Tibial nerve (tissue), 4 donors: ENCODE results near the gene FAM170B. TPM values are rescaled to one million over a fixed set of nuclear protein-coding genes. Genes with fewer than 3 reads are reported as not detected.

Experiments used
- DNase-seq, 2 donors: peaks; one replicate each; pipeline ENCODE4 v3.0.0-alpha.2; 2019; ENCODE audit warnings: low spot score in 2 of 2
- H3K27ac ChIP-seq, 4 donors: fragments of 200-600 bp; sonication (generic) in 3 of 4; one replicate each; pipeline ENCODE4 v1.5.1; 2017 to 2019; ENCODE audit warnings: mild to moderate bottlenecking in 1 of 4
- H3K27me3 ChIP-seq, 2 donors: fragments of 200-600 bp; sonication (generic) in 1 of 2; one replicate each; pipeline versions ENCODE4 v1.5.1 to v1.6.0; 2017 to 2019
- H3K36me3 ChIP-seq, 3 donors: fragments of 200-600 bp; sonication (generic); one replicate each; pipeline ENCODE4 v1.5.1; 2018 to 2019
- H3K4me1 ChIP-seq, 4 donors: fragments of 200-600 bp; sonication (generic) in 3 of 4; one replicate each; pipeline ENCODE4 v1.5.1; 2017 to 2019
- H3K4me3 ChIP-seq, 4 donors: fragments of 200-600 bp; sonication (generic) in 3 of 4; one replicate each; pipeline ENCODE4 v1.5.1; 2017 to 2019; ENCODE audit warnings: mild to moderate bottlenecking in 1 of 4, moderate library complexity in 1 of 4
- H3K9me3 ChIP-seq, 4 donors: fragments of 200-600 bp; sonication (generic) in 3 of 4; one replicate each; pipeline ENCODE4 v1.5.1; 2017 to 2019
- EP300 ChIP-seq, 2 donors: sonication (generic); formaldehyde crosslinking; IDR thresholded peaks; one replicate each; pipeline ENCODE4 v1.6.1; 2017; ENCODE audit warnings: antibody characterized with exemption in 2 of 2, mild to moderate bottlenecking in 1 of 2
- POLR2A ChIP-seq, 2 donors: fragments of 450-650 bp; IDR thresholded peaks; one replicate each; pipeline ENCODE4 v1.6.1; 2017; ENCODE audit warnings: antibody characterized with exemption in 2 of 2, mild to moderate bottlenecking in 2 of 2, moderate library complexity in 2 of 2
- WGBS, 2 donors: methylation state at CpG; one replicate each; pipeline ENCODE4 v1.1.5; 2018; 5-methylcytosine and 5-hydroxymethylcytosine counted together
- total RNA-seq, 4 donors: library from RNA; depleted of rRNA; stranded (reverse); fragments of >200 nt; gene quantifications; one replicate each; pipeline ENCODE4 v1.1.0, GENCODE V29; 2016
- TF ChIP-seq, protein P1 (sequence below), 5 experiments: fragments of 200-600 bp in 3 of 5; fragments of 450-650 bp in 2 of 5; sonication (generic) in 3 of 5; IDR thresholded peaks; one replicate each; pipeline ENCODE4 v1.5.1; 2016 to 2019; ENCODE audit warnings: antibody characterized with exemption in 5 of 5, mild to moderate bottlenecking in 3 of 5, moderate library complexity in 2 of 5

Gene FAM170B
- total RNA-seq, 4 donors from 2014 or later = 0.63 TPM; not detected in 3

GRCh38 chr10:49174261-49174925 lies 40.6 kb upstream of the FAM170B start:
- no peak overlapping the region for H3K27ac ChIP-seq
- H3K9me3 ChIP-seq = no peaks in the 10 kb centered on the region
- 77 to 84% methylated on average over 15 of the region's 15 CpGs for WGBS, 2 donors
- H3K27me3 ChIP-seq = no peaks in the 10 kb centered on the region
- H3K4me1 ChIP-seq = peaks cover 0 to 17% (median 14%) of the 10 kb centered on the region in 4 donors
- TF ChIP-seq EP300 (IDR thresholded peaks at IDR 0.05) (no peak), POLR2A (IDR thresholded peaks at IDR 0.05) (no peak)
- TF ChIP-seq, protein P1, sequence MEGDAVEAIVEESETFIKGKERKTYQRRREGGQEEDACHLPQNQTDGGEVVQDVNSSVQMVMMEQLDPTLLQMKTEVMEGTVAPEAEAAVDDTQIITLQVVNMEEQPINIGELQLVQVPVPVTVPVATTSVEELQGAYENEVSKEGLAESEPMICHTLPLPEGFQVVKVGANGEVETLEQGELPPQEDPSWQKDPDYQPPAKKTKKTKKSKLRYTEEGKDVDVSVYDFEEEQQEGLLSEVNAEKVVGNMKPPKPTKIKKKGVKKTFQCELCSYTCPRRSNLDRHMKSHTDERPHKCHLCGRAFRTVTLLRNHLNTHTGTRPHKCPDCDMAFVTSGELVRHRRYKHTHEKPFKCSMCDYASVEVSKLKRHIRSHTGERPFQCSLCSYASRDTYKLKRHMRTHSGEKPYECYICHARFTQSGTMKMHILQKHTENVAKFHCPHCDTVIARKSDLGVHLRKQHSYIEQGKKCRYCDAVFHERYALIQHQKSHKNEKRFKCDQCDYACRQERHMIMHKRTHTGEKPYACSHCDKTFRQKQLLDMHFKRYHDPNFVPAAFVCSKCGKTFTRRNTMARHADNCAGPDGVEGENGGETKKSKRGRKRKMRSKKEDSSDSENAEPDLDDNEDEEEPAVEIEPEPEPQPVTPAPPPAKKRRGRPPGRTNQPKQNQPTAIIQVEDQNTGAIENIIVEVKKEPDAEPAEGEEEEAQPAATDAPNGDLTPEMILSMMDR (IDR thresholded peaks at IDR 0.05) = no peak
- no peaks in the 10 kb centered on the region for H3K36me3 ChIP-seq
- no peak for DNase-seq
- no peak overlapping the region for H3K4me3 ChIP-seq

DNA sequence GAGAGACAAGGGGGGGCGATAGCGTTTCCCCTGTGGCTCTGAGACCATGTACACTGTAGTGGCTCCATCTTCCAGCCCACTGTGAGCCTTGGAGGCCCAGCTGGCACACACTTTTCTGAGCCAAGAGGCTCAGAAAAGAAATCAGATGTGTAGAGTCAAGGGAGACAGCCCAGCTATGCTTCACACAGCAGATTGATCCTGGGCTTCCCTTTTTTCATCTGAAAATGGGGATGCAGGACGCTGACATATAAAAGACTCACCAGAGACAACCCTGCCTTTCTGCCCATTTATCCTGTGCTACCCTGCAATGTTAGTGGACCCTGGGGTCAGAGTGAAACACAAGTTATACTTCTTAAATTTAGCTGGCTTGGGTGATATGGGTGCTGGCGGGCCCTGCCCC lies 40.0 kb upstream of the FAM170B start:
- 82 to 93% methylated on average over 4 of the region's 4 CpGs for WGBS, 2 donors
- Histone ChIP-seq H3K4me1 (peaks cover 0 to 17% (median 14%) of the 10 kb centered on the region in 4 donors), H3K9me3 (no peaks in the 10 kb centered on the region), H3K36me3 (no peaks in the 10 kb centered on the region), H3K4me3 (no peak overlapping the region), H3K27ac (no peak overlapping the region), H3K27me3 (no peaks in the 10 kb centered on the region)
- no peak for DNase-seq
- TF ChIP-seq POLR2A (IDR thresholded peaks at IDR 0.05) = no peak
- no peak for TF ChIP-seq EP300 (IDR thresholded peaks at IDR 0.05)
- TF ChIP-seq, protein P1 (IDR thresholded peaks at IDR 0.05) = no peak

DNA sequence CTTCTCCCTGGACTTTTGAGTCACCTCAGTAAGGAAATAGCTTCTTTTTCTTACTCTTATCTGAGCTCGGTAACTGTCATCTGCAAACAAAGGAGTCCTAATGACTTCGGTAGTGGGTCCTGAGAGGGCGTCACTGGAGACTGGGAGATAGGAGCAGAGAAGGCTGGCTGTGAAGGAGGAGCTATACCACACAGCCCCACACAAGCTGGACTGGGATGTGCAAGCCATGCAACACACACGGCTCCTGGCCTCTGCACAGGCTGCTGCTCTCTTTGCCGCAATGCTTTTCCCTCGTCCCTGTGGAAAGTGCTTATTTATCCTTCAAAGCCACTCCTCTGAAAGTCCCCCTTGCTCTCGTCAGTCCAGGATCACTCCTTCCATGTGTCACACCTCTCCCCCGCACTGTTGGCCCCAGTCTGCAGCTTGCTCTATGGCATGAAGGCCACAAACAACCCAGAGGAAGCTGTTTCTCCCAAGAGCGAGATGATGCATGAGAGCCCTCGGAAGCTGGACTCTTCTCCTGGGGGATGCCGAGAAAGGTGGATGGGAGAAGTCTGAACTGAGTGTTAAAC lies 39.5 kb upstream of the FAM170B start:
- Histone ChIP-seq H3K36me3 (no peaks in the 10 kb centered on the region), H3K9me3 (no peaks in the 10 kb centered on the region), H3K4me1 (peaks cover 0 to 17% (median 14%) of the 10 kb centered on the region in 4 donors), H3K27me3 (no peaks in the 10 kb centered on the region), H3K27ac (no peak overlapping the region), H3K4me3 (no peak overlapping the region)
- DNase-seq = no peak
- WGBS, 2 donors = 93 to 94% methylated on average over 11 of the region's 11 CpGs
- TF ChIP-seq EP300 (IDR thresholded peaks at IDR 0.05) = no peak
- no peak for TF ChIP-seq POLR2A (IDR thresholded peaks at IDR 0.05)
- TF ChIP-seq, protein P1 (IDR thresholded peaks at IDR 0.05) = no peak

DNA sequence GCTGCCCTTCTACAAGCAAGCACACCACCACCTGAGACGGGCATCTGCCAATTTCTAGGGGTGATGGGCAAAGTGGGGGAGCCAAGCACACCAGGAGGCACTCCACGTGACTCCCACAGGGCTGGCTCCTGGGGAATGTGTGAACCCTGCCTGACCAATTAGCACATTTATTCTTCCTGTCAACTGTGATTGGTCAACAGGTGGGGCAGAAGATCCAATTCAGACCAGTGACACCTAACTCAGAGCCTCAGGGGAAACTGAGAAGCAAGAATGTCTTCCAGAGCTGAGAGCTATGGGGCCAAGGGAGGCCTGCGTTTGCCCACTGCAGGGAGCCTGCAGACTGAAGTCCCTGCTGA lies 38.9 kb upstream of the FAM170B start:
- DNase-seq = no peak
- Histone ChIP-seq H3K4me3 (no peak overlapping the region), H3K27ac (no peak overlapping the region), H3K4me1 (peaks cover 0 to 15% (median 12%) of the 10 kb centered on the region in 4 donors), H3K9me3 (no peaks in the 10 kb centered on the region), H3K27me3 (no peaks in the 10 kb centered on the region), H3K36me3 (no peaks in the 10 kb centered on the region)
- TF ChIP-seq, protein P1 (IDR thresholded peaks at IDR 0.05) = no peak
- TF ChIP-seq POLR2A (IDR thresholded peaks at IDR 0.05) = no peak
- TF ChIP-seq EP300 (IDR thresholded peaks at IDR 0.05) = no peak
- 83 to 92% methylated on average over 2 to 3 of the region's 3 CpGs for WGBS, 2 donors

GRCh38 chr10:49172061-49172776 lies 38.4 kb upstream of the FAM170B start:
- H3K36me3 ChIP-seq = no peaks in the 10 kb centered on the region
- TF ChIP-seq POLR2A (IDR thresholded peaks at IDR 0.05) (no peak), EP300 (IDR thresholded peaks at IDR 0.05) (no peak)
- TF ChIP-seq, protein P1 (IDR thresholded peaks at IDR 0.05) = no peak
- H3K9me3 ChIP-seq = no peaks in the 10 kb centered on the region
- H3K4me1 ChIP-seq = peaks cover 0 to 10% (median 8%) of the 10 kb centered on the region in 4 donors
- WGBS, 2 donors = 87 to 90% methylated on average over 3 of the region's 4 CpGs
- no peak overlapping the region for H3K27ac ChIP-seq
- DNase-seq = no peak
- H3K27me3 ChIP-seq = no peaks in the 10 kb centered on the region
- no peak overlapping the region for H3K4me3 ChIP-seq
